ENCODE measurements around the gene KCNK7. TPM values are rescaled to one million over a fixed set of nuclear protein-coding genes. Genes with fewer than 3 reads are reported as not detected.

Gene KCNK7
- total RNA-seq, 1 experiment from 2014 or later, result 1.8 TPM

DNA sequence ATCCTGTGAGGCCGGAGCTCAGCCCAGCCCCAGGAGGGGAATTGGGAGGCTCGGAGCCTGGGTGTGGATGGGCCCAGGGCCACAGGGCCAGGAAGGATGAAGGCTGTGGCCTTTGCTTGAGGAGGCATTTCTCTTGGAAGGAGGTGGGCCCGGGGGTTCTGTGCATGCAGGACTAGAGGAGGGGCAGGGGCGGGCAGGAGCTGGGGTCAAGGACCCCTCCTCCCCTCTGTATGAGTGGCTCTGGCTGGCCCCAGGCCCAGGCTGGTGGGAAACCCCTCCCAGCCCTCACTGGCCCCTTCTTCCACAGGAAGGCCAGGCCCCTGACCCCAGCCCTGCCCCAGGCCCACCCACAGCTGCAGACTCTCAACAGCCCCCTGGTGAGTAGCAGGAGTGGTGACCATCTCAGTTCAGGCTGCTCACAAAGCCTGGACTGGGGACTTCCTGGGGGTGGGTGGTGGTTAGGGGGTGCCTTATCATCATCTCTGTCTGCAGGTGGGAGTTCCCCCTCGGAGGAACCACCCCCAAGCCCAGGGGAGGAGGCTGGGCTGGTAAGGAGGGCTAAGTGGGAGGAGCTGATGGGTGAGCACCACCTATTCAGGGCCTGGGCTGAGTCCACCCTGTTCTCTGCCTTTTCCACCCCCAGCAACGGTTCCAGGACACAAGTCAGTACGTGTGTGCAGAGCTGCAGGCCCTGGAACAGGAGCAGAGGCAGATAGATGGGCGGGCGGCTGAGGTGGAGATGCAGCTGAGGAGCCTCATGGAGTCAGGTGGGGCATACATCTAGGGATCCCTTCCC lies 6.0 kb downstream of the KCNK7 start:
- no CpG with 5 or more reads among the region's 9 CpGs for WGBS (ENCODE audit: extremely low coverage, insufficient read length, low lambda C conversion rate)
- no peaks in the 10 kb centered on the region for H3K23me2 ChIP-seq (ENCODE audit: insufficient read length, low read depth, low read length, poor library complexity, severe bottlenecking)
- no peaks in the 10 kb centered on the region; the same call in 1 of the 2 replicates for H3K4me1 ChIP-seq (ENCODE audit: insufficient read depth, low read length)
- no peaks in the 10 kb centered on the region for H3K9me3 Mint-ChIP-seq
- DNase-seq, result no peak
- peaks cover 33% of the 10 kb centered on the region for H3K27me3 Mint-ChIP-seq (ENCODE audit: low read depth)
- no peak overlapping the region for H3K27ac Mint-ChIP-seq
- peaks cover 0 to 4% (median 3%) of the 10 kb centered on the region in 3 experiments; a peak in 3 of 7 replicates for H3K36me3 Mint-ChIP-seq (ENCODE audit: insufficient read depth in 1 of 3, low read depth in 3 of 3)
- H3K4me3 Mint-ChIP-seq, result no peak overlapping the region; a peak in 1 of 5 replicates
- H3K4ac ChIP-seq (ENCODE audit: low read depth, low read length), result no peak overlapping the region
- H3K14ac ChIP-seq (ENCODE audit: insufficient read depth, low read length), result no peak overlapping the region
- H3K9ac ChIP-seq (ENCODE audit: extremely low read depth, insufficient read length, low read length), result no peak overlapping the region
- no peak overlapping the region for H2BK15ac ChIP-seq (ENCODE audit: low read depth, low read length)
- H4K20me1 ChIP-seq (ENCODE audit: control insufficient read depth, insufficient read depth, insufficient read length), result no peaks in the 10 kb centered on the region
- peaks cover 8 to 40% of the 10 kb centered on the region in 2 experiments for H3K4me1 Mint-ChIP-seq
- no peak overlapping the region for H4K8ac ChIP-seq (replicated peaks; ENCODE audit: insufficient read length, low read depth, low read length)
- H3T11ph ChIP-seq (ENCODE audit: low read length), result no peak overlapping the region
- no peak overlapping the region for H2BK5ac ChIP-seq (ENCODE audit: insufficient read length, low read length)
- no peak overlapping the region for H2BK12ac ChIP-seq (ENCODE audit: insufficient read length, low read depth, low read length)
- H3K9me3 ChIP-seq (ENCODE audit: control insufficient read depth, low read depth, low read length), result no peaks in the 10 kb centered on the region
- no peak overlapping the region for H2BK120ac ChIP-seq (ENCODE audit: low read depth, low read length, poor library complexity, severe bottlenecking)
- H3K27me3 ChIP-seq (ENCODE audit: insufficient read depth, low read length), result no peaks in the 10 kb centered on the region; the same call in 1 of the 2 replicates
- no peak overlapping the region for H3K18ac ChIP-seq (ENCODE audit: insufficient read length, low read depth, low read length)
- no peak overlapping the region for H3K27ac ChIP-seq (ENCODE audit: insufficient read length, low read depth, low read length)
- TF ChIP-seq, protein P1, sequence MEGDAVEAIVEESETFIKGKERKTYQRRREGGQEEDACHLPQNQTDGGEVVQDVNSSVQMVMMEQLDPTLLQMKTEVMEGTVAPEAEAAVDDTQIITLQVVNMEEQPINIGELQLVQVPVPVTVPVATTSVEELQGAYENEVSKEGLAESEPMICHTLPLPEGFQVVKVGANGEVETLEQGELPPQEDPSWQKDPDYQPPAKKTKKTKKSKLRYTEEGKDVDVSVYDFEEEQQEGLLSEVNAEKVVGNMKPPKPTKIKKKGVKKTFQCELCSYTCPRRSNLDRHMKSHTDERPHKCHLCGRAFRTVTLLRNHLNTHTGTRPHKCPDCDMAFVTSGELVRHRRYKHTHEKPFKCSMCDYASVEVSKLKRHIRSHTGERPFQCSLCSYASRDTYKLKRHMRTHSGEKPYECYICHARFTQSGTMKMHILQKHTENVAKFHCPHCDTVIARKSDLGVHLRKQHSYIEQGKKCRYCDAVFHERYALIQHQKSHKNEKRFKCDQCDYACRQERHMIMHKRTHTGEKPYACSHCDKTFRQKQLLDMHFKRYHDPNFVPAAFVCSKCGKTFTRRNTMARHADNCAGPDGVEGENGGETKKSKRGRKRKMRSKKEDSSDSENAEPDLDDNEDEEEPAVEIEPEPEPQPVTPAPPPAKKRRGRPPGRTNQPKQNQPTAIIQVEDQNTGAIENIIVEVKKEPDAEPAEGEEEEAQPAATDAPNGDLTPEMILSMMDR (conservative IDR thresholded peaks at IDR 0.05), result no peak
- no peak overlapping the region for H3K23ac ChIP-seq (ENCODE audit: insufficient read length, low read depth, low read length)
- H3K79me1 ChIP-seq (ENCODE audit: insufficient read depth, low read depth, low read length, poor library complexity, severe bottlenecking), result no peaks in the 10 kb centered on the region
- H3K4me2 ChIP-seq (ENCODE audit: insufficient read depth, insufficient read length, low read length), result no peak overlapping the region
- H3K79me2 ChIP-seq (ENCODE audit: insufficient read depth, low read length), result no peaks in the 10 kb centered on the region
- no peak overlapping the region for H2BK20ac ChIP-seq (ENCODE audit: low read depth, low read length, poor library complexity, severe bottlenecking)
- H2AK5ac ChIP-seq (ENCODE audit: insufficient read length, low read length), result no peak overlapping the region
- H4K91ac ChIP-seq (ENCODE audit: insufficient read length, low read depth, low read length), result no peak overlapping the region
- no peak overlapping the region for H3K56ac ChIP-seq (ENCODE audit: insufficient read length, low read depth, low read length)
- no peak overlapping the region for H2AFZ ChIP-seq (ENCODE audit: low read length)
- no peak overlapping the region for H4K5ac ChIP-seq (ENCODE audit: insufficient read length, low read depth, low read length)
